ENCODE results near the gene GTSF1L.

The GTSF1L gene

GRCh38 chr20:43711098-43711654 is 15.6 kb downstream of the GTSF1L start:
- TF ChIP-seq ZNF8 (CRISPR knock-in tag; IDR thresholded peaks at IDR 0.05) (no peak), ZC3H10 (CRISPR knock-in tag; IDR thresholded peaks at IDR 0.05) (no peak)
- no peak for ATAC-seq

GRCh38 chr20:43710370-43711044 is 16.3 kb downstream of the GTSF1L start:
- ATAC-seq: no peak

GRCh38 chr20:43702502-43702901 is 24.3 kb downstream of the GTSF1L start:
- ATAC-seq: no peak
- no peak for TF ChIP-seq TCF4 (CRISPR knock-in tag; IDR thresholded peaks at IDR 0.05; ENCODE audit: borderline replicate concordance)
- TF ChIP-seq, protein P1, sequence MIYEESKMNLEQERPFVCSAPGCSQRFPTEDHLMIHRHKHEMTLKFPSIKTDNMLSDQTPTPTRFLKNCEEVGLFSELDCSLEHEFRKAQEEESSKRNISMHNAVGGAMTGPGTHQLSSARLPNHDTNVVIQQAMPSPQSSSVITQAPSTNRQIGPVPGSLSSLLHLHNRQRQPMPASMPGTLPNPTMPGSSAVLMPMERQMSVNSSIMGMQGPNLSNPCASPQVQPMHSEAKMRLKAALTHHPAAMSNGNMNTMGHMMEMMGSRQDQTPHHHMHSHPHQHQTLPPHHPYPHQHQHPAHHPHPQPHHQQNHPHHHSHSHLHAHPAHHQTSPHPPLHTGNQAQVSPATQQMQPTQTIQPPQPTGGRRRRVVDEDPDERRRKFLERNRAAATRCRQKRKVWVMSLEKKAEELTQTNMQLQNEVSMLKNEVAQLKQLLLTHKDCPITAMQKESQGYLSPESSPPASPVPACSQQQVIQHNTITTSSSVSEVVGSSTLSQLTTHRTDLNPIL (CRISPR knock-in tag; IDR thresholded peaks at IDR 0.05; ENCODE audit: low read depth): no peak
- no peak for TF ChIP-seq ARNTL (CRISPR knock-in tag; IDR thresholded peaks at IDR 0.05; ENCODE audit: borderline replicate concordance, low read depth)

More at GRCh38 chr20:43710370-43711044, 16.3 kb downstream of the GTSF1L start:
- TF ChIP-seq GLIS3 (CRISPR knock-in tag; IDR thresholded peaks at IDR 0.05) (no peak), BACH2 (CRISPR knock-in tag; IDR thresholded peaks at IDR 0.05; ENCODE audit: borderline replicate concordance) (no peak), TSHZ2 (CRISPR knock-in tag; IDR thresholded peaks at IDR 0.05) (no peak), RARB (CRISPR knock-in tag; IDR thresholded peaks at IDR 0.05) (no peak), SNAI2 (CRISPR knock-in tag; IDR thresholded peaks at IDR 0.05) (no peak), ZNF70 (CRISPR knock-in tag; IDR thresholded peaks at IDR 0.05) (no peak), TOX (CRISPR knock-in tag; IDR thresholded peaks at IDR 0.05; ENCODE audit: borderline replicate concordance) (no peak), ISL1 (CRISPR knock-in tag; IDR thresholded peaks at IDR 0.05) (no peak)
- TF ChIP-seq, protein P1 (CRISPR knock-in tag; IDR thresholded peaks at IDR 0.05; ENCODE audit: low read depth): no peak

DNA sequence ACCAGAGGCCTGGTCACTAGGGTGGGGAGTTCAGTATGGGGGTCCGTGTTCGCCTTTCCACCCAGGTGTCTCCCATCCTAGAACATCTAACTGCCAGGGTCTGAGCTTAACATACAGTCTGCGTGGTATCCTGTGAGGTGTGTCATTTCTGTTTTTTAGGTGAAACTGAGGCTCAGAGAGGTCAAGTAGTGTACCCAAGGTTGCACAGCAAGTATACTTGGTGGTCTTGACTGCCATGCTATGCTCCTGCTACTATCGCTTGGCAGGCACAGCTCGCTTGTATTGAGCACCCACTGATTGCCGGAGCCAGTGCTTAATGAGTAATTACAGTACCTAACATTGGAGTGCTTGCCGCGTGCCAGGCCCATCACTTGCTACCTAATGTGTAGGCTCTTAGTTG is 26.2 kb downstream of the GTSF1L start:
- ATAC-seq: no peak
- no peak for TF ChIP-seq CSDC2 (CRISPR knock-in tag; IDR thresholded peaks at IDR 0.05)
- TF ChIP-seq TOX (CRISPR knock-in tag; IDR thresholded peaks at IDR 0.05; ENCODE audit: borderline replicate concordance): no peak
- no peak for TF ChIP-seq TSHZ2 (CRISPR knock-in tag; IDR thresholded peaks at IDR 0.05)

DNA sequence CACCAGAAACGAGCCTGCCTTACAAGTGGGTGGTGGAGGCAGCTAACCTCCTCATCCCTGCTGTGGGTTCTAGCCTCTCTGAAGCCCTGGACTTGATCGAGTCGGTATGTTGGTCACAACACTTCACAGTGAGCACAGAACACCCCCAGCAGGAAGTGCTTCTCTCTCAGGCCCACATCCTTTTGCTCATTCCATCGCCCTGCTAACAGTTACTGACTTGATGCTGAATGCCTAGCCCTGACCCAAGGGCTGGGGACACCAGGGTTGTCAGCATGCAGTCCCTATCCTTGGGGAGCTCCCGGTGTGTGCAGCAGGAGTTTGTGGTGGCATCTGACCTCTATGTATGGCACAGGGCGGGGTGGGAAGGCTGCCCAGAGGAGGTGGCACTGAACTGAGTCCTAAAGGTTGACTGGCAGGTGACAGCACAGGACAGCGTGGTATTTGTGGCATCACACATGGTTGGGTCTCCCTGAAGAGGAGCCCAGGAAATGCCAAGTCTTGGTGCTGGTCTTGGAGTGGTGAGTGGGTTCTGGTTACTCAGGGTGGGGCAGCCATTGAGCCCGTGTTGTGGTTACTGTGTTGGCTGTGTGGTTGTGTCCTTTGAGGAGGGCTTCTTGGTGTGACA is 26.7 kb downstream of the GTSF1L start:
- TF ChIP-seq RARB (CRISPR knock-in tag; IDR thresholded peaks at IDR 0.05): no peak
- no peak for TF ChIP-seq ZFP30 (CRISPR knock-in tag; IDR thresholded peaks at IDR 0.05)
- TF ChIP-seq PATZ1 (CRISPR knock-in tag; IDR thresholded peaks at IDR 0.05; ENCODE audit: borderline replicate concordance): no peak
- TF ChIP-seq TOX (CRISPR knock-in tag; IDR thresholded peaks at IDR 0.05; ENCODE audit: borderline replicate concordance): no peak
- no peak for TF ChIP-seq SNAI2 (CRISPR knock-in tag; IDR thresholded peaks at IDR 0.05)
- no peak for TF ChIP-seq ZNF70 (CRISPR knock-in tag; IDR thresholded peaks at IDR 0.05)
- ATAC-seq: no peak
